ENCODE results near the gene ANKRD34A. TPM values are rescaled to one million over a fixed set of nuclear protein-coding genes. Genes with fewer than 3 reads are reported as not detected.

Gene ANKRD34A
- total RNA-seq, 1 donor from 2014 or later = 0.94 TPM

DNA sequence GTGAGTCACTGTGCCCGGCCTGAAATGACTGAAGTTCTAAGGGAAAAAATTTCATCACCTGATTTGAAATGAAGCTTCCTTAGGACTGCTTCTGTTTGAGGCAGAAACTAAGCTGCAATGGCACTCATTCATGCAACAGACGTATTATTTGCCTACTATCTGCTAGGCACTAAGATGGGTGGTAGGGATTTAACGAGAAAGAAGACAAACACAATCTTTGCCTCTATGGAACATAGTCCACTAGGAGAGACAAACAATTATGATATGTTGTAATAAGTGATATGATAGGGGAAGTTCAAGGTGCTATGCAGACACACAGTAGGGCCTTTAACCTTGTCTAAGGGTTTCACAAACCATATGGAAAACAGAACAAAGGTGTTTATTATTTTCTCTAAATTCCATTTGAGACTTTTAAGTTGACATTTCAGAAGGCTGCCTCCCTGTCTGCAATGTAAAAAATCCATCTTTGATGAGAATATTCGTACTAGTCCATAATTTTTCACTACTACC is 17.8 kb downstream of the ANKRD34A start:
- no peak overlapping the region for H3K4me3 Mint-ChIP-seq
- H3K9me3 Mint-ChIP-seq = no peaks in the 10 kb centered on the region
- H3K4me1 Mint-ChIP-seq = peaks cover 4% of the 10 kb centered on the region
- H3K27ac Mint-ChIP-seq = no peak overlapping the region
- TF ChIP-seq, protein P1, sequence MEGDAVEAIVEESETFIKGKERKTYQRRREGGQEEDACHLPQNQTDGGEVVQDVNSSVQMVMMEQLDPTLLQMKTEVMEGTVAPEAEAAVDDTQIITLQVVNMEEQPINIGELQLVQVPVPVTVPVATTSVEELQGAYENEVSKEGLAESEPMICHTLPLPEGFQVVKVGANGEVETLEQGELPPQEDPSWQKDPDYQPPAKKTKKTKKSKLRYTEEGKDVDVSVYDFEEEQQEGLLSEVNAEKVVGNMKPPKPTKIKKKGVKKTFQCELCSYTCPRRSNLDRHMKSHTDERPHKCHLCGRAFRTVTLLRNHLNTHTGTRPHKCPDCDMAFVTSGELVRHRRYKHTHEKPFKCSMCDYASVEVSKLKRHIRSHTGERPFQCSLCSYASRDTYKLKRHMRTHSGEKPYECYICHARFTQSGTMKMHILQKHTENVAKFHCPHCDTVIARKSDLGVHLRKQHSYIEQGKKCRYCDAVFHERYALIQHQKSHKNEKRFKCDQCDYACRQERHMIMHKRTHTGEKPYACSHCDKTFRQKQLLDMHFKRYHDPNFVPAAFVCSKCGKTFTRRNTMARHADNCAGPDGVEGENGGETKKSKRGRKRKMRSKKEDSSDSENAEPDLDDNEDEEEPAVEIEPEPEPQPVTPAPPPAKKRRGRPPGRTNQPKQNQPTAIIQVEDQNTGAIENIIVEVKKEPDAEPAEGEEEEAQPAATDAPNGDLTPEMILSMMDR (IDR thresholded peaks at IDR 0.05; ENCODE audit: unreplicated experiment) = no peak
- H3K27me3 Mint-ChIP-seq (ENCODE audit: low read depth) = no peaks in the 10 kb centered on the region
- peaks cover 2% of the 10 kb centered on the region for H3K36me3 Mint-ChIP-seq
- no peak for DNase-seq (ENCODE audit: low spot score in 2 of 2, unreplicated experiment in 2 of 2)

DNA sequence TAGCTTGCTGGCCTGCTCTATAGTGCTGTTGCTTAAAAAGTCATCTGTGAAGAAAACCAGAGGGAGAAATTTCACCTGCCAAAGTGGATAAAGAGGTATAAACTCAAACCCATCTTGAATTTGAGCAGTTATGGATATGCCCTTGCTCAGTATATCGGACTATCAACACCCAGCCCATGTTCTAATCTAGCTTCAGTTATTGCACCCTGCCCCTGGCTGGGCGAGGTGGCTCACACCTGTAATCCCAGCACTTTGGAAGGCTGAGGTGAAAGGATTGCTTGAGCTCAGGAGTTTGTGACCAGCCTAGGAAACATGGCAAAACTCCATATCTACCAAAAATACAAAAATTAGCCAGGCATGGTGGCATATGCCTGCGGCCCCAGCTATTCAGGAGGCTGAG is 19.8 kb downstream of the ANKRD34A start:
- no peak for DNase-seq (ENCODE audit: low spot score in 2 of 2, unreplicated experiment in 2 of 2)
- Mint-ChIP-seq H3K9me3 (no peaks in the 10 kb centered on the region), H3K4me3 (no peak overlapping the region), H3K4me1 (peaks cover 4% of the 10 kb centered on the region), H3K27ac (no peak overlapping the region), H3K27me3 (ENCODE audit: low read depth) (no peaks in the 10 kb centered on the region), H3K36me3 (peaks cover 2% of the 10 kb centered on the region)
- TF ChIP-seq, protein P1 (IDR thresholded peaks at IDR 0.05; ENCODE audit: unreplicated experiment) = no peak

DNA sequence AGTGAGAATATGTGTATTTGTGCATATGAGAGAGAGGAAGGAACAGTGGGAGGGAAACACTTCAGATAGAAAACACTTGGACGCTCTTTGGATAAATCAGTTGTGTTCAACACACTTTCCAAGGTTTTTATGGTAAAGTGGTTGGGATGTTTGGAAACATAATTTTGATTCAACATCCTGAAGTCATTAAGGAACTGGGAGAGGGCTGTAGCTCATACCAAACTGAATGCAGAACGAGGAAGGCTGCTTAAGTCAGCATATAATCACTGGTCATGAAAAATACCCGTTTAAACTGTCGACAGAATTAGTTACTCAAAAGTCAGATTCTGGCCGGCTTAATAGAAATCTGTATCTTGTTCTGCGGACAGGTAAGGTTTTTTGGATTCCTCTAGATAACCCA is 21.5 kb downstream of the ANKRD34A start:
- Mint-ChIP-seq H3K4me1 (no peaks in the 10 kb centered on the region), H3K4me3 (no peak overlapping the region), H3K27ac (peak overlapping the region; percentile 21), H3K9me3 (no peaks in the 10 kb centered on the region), H3K36me3 (peaks cover 2% of the 10 kb centered on the region), H3K27me3 (ENCODE audit: low read depth) (no peaks in the 10 kb centered on the region)
- DNase-seq (ENCODE audit: low spot score in 2 of 2, unreplicated experiment in 2 of 2) = no peak
- TF ChIP-seq, protein P1 (IDR thresholded peaks at IDR 0.05; ENCODE audit: unreplicated experiment) = no peak

DNA sequence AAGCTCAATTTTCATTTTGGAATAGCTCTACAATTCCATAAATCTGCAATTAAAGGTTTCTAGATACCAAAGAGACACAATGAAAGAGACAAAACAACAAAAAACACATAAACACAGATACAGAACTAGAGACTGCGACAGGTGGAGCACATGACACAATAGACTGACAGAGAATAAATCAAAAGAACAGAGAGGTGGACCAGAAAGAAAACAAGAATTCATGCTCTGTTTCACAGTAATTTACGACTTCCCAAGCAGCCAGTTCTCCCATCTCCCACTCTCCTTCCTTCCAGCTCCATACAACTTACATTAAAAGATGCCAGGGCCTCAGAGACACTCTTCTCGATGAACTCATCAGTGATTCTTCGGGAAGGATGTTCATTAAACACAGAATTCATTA is 22.0 kb downstream of the ANKRD34A start:
- no peak for DNase-seq (ENCODE audit: low spot score in 2 of 2, unreplicated experiment in 2 of 2)
- H3K4me1 Mint-ChIP-seq = no peaks in the 10 kb centered on the region
- H3K27ac Mint-ChIP-seq = no peak overlapping the region
- no peak overlapping the region for H3K4me3 Mint-ChIP-seq
- peaks cover 2% of the 10 kb centered on the region for H3K36me3 Mint-ChIP-seq
- TF ChIP-seq, protein P1 (IDR thresholded peaks at IDR 0.05; ENCODE audit: unreplicated experiment) = no peak
- no peaks in the 10 kb centered on the region for H3K27me3 Mint-ChIP-seq (ENCODE audit: low read depth)
- H3K9me3 Mint-ChIP-seq = no peaks in the 10 kb centered on the region

DNA sequence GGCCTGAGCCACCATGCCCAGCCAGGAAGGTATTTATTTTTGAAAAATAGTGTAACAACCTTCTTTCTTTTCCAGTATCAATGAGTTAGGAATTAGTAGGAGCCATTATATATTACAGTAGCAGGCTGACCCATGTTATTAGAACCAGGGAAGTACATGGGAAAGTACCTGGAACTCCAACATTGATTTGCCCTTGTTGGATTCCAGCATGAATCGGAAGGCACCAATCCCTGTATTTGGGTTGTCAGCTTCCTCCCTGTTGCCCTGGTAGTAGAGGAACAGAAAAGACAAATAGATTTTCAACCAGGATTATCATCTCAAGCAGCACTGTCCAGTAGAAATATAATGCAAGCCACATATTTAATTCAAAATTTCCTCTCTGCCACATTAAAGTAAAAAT is 26.9 kb downstream of the ANKRD34A start:
- TF ChIP-seq, protein P1 (IDR thresholded peaks at IDR 0.05; ENCODE audit: unreplicated experiment) = no peak
- Mint-ChIP-seq H3K27ac (no peak overlapping the region), H3K4me3 (no peak overlapping the region)

DNA sequence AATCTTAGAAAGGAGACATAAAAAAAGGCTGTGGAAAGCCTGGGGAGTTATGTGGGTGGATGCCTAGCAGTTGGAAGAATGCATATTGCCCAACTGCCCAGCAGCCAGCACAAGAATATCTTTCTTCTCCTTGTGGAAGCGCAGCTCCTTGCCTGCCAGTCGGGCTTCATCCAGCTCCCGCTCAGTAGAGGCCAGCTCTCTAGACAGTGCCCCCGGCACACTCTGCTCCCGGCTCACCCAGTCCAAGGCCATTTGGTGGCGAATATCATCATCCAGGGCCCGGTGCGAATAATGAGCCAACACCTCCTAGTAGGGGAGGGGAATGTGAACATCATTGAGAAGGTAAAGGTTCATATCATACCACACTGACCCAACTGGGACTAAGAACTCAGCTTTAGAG is 28.1 kb downstream of the ANKRD34A start:
- Mint-ChIP-seq H3K9me3 (no peaks in the 10 kb centered on the region), H3K36me3 (peaks cover 8% of the 10 kb centered on the region), H3K27me3 (ENCODE audit: low read depth) (no peaks in the 10 kb centered on the region), H3K27ac (no peak overlapping the region), H3K4me3 (no peak overlapping the region), H3K4me1 (no peaks in the 10 kb centered on the region)
- TF ChIP-seq, protein P1 (IDR thresholded peaks at IDR 0.05; ENCODE audit: unreplicated experiment) = no peak
- no peak for DNase-seq (ENCODE audit: low spot score in 2 of 2, unreplicated experiment in 2 of 2)

More for the DNA sequence above, 26.9 kb downstream of the ANKRD34A start:
- Mint-ChIP-seq H3K9me3 (no peaks in the 10 kb centered on the region), H3K27me3 (ENCODE audit: low read depth) (no peaks in the 10 kb centered on the region), H3K36me3 (peaks cover 6% of the 10 kb centered on the region), H3K4me1 (no peaks in the 10 kb centered on the region)
- DNase-seq (ENCODE audit: low spot score in 2 of 2, unreplicated experiment in 2 of 2) = no peak
